Endometrium (tissue), 2 donors: ENCODE measurements around the gene XRCC3.

Source experiments
- FAIRE-seq: peaks from 2 replicates; lab custom pipeline; 2012; peaks lifted over from hg19 to GRCh38; lab: Jason Lieb, UNC
- donor health status: control.
- donor health status: control.

Gene XRCC3

DNA sequence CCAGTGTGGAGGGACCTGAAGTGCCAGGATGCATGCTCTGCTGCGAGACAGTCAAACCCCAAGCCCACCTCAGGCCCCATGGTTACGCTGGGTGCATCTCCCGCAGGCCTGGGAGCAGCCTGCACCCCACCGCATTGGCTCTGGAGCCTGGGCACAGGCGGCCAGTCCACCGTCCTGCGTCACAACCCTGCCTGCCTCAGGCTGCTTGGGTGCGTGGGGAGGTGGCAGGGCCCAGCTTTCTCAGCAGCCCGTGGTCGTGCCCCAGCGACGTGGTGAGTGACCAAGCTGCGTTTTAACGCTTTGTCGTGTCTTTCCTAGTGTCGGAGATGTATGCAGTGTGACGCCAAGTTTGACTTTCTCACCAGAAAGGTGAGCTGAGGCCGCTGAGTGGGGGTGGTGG lies 11.2 kb upstream of the XRCC3 start:
- FAIRE-seq, result no peak

DNA sequence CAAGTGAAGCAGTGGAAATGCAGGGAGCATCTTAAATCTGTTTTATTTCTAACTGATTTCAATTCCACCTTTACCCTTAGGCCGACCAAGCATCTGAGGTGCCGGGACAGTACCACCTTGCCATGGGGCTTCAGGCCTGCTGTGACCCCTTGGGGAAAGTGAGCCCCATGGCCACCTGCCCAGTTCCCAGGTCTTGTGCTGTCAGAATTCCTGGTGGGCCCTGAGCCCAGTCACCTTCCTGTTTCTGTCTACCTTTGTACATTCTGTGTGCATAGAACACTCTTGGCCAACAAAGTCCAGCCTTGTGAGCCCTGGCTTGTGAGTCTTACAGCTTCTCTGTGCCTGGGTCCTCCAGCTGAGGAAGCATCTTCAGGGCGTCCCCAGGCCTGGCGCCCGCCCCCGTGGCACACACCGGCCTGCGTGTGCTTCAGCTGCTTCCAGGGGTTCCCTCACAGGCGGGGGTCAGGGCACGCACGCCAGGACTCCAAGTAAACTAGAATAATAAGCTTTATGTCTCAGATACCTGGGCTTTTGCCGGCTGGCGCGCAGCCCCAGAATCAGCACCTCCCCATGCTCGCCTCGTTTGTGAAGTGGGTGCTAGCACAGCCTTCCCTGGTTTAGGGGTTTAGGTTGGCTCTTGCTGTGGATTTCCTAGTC lies 10.6 kb upstream of the XRCC3 start:
- no peak for FAIRE-seq

DNA sequence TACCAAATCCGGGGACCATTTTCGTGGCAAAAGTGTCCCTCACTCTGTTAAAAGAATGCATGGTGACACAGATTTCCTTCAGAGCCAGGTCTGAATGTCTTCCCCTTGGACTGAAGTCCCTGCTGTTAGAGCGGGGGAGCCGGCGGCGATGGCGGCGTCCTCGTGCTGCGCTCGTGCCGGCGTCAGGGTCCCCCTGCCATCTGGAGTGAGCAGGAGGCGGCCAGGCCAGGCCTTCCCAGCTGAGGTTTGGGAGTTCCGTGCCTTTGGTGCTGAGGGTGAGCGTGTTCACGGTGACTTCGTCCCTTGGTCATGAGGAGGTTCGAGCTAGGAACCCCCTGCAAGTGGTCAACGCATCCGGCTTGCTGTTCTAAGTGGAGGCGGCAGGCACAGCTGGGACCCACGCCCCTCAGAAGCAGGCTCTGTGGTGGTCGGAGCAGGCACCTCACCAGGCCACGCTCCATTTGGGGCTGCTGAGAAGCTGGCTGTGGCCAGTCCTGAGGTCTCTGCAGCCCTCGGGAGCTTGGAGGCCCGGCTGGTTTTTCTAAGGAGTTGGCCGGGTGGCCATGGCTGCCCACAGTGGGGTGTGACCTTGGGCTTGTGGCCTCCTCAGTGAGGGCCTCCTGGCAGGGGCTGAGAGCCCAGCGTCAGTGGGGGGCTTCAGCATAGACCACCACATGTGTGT lies 9.9 kb upstream of the XRCC3 start:
- no peak for FAIRE-seq

DNA sequence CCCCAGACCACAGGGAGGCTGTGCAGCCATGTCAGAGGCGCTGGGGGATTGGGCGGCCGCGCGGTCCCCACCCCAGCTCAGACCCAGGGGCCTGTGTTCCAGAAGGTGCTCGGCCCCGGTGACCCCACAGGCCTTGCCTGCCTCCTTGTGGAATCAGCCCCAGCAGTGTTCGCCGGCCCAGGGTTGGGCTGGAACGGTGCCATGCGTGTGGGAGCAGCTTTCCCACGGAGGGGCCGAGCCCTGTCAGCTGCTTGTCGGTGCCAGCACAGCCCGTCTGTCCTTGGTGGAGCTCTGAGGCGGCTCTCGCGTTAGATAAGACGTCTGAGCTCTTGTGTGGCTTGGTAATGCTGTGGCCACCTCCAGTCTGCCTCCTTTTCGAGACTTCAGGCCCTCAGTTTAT lies 8.9 kb upstream of the XRCC3 start:
- no peak for FAIRE-seq

DNA sequence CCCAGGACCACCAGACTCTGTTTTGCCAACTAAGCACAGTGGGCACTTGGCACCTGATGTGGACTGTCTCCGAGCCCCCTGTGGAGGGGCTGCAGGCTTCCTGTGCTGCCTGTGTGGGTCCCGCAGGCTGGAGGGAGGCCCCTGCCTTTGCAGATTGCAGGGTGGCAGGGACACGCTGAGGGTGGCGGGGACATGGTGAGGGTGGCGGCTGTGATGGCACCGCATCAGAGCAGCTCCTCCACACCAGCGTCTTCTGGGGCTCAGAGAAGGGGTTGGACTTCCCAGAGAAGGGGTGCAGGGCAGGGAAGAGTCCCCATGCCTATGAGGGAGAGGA lies 8.5 kb upstream of the XRCC3 start:
- FAIRE-seq, result no peak

DNA sequence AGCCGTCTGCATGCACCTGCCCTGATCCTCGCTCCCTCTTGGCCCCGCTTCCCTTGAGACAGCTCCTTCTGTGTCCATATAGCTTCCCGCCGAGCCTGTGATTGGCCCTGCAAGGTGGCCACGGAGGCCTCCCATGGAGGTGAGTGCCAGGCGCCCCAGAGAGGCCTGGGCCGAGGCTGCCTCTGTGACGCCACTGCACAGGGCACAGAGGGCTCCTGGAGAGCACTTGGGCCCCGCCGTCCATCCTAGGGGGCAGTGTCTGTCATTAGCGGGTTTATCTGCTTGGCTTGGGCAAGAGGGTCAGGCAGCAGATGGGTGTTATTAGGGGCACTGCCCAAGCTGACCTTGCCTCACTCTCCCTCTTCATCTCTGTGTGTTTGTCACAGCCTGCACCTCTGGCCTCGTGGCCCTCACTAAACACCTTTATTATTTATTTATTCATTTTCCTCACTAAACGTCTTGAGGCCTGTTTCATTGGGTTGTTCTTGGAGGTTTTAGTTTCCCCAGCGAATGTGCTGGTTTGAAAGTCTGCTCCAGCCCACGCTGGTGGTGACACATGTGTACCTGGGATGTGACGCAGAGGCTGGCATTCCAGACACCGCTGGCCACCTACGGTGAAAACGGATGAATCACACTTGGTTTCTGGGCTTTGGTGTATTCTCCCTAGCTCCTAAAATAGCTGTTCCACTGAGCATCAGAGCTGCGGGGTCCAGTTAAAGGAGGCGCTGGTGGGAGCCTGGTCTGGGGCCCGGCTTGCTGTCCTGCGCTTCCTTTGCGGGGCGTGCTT lies 6.3 kb upstream of the XRCC3 start:
- no peak for FAIRE-seq

DNA sequence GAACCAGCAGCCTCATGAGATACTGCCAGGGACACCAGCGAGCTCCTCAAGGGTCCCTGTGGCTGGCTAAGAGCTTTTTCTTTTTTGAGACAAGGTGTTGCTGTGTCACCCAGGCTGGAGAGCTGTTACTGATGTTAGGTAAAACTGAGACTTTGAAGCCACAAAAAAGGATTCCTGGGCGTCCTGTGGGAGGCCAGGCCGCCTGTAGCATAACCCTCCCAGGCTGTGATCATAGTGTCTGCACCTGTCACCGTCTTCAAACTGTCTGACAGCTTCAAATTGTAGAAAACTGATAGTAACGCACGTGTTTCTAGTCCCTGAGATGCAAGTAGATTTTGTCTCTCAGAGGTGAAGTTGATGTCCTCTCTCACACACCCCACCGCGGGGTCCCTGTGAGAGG lies 4.5 kb upstream of the XRCC3 start:
- no peak for FAIRE-seq

DNA sequence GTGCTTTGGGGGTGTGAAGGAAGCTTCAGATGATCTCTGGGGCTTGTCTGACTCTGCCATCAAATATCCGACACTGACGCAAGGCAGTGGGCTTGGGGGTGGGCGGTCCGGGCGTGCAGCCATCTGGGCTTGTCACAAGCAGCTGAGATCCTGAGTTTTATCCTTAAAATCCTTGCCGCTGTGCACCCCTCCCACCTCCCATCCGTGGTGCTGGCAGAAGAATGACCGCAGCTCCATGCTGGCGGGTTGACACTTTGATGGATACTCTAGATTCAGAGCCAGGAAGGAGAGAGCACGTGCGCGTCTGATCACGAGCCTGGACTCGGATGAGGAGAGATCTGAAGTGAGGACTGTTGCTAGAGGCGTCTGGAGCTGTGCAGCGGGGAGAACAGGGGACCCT lies 3.3 kb upstream of the XRCC3 start:
- FAIRE-seq, result peak; percentile 18

DNA sequence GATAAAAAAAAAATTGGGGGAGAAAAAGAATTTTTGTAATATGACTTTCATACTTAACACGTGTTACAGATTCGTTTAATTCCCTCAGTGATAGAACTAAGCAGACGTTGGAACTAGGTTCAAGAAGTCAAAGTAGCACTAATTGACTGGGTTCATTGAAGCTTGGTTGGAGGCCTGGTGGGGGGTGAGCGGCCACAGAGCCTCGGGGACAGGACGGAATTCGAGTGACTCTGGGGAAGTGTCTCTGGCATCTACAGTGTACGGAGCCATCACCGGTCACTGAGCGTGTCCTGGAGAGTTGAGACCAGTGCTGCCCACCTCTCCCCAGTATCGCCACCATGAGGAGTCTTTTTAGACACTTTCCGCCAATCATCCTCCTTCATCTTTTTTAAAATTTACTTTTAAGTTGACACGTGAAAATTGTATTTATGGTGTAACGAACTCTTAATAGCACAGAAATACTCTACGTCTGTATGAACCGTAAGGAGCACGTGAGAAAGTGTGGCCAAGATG lies 1.7 kb upstream of the XRCC3 start:
- no peak for FAIRE-seq

DNA sequence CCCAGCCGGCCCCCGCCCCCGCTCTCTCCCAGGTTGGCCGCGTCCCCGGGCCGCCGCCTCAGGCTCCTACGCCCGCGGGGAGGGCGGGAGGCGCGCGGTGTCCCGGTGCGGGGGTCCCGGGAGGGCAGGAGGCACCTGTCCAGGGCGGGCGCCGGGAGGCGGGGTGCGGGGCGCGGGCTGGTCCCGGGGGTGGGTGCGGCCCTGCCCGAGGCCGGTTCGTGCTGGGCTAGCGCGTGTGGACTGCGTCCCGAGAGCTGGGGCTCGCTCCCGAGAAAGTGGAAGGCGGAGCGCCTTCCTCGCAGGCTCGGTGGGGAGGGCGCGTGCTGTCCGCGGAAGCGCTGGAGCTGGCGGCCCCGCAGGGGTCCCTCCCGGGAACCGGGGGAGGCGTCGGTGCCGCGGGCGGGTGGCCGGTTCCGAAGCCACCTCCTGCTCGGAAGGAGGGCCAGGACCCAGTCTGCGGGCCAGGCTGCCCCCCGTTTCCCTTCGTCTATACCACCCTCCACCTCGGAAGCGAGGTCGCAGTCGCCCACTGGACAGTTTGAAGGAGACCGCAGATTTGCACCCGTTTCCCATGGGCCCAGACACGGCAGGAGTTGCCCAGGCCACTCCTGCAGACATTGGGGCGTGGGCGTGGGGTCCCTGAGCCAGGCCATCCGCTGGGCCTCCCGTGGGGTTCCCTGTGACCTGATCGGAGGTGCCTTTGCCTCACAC lies 995 bp upstream of the XRCC3 start:
- FAIRE-seq, result no peak

DNA sequence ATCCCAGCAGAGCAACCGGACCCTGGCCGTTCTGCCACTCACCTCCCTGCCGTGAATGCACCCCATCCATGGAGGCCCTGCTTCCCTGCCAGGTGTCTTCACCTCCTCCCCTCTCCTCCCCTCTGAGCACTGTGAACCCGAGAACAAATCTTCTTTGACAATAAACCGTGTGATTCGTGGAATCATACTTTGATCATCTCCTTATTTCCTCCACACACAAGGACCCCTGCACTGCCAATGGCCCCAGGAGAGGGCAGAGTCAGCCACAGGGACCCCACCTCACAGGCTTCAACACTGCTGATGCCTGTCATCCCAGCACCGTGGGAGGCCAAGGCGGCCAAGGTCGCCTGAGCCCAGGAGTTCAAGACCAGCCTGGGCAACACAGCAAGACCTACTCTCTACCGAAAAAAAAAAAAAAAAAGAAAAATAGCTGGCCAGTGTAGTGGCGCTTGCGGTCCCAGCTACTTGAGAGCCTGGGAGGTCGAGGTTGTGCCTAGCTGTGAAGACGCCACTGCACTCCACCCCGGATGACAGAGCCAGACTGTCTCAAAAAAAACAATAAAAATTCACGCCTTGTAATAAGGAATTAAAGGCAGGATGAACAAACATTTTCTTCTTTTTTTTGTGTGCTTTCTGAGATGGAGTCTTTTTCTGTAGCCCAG lies 1.1 kb downstream of the XRCC3 start:
- FAIRE-seq, result no peak

DNA sequence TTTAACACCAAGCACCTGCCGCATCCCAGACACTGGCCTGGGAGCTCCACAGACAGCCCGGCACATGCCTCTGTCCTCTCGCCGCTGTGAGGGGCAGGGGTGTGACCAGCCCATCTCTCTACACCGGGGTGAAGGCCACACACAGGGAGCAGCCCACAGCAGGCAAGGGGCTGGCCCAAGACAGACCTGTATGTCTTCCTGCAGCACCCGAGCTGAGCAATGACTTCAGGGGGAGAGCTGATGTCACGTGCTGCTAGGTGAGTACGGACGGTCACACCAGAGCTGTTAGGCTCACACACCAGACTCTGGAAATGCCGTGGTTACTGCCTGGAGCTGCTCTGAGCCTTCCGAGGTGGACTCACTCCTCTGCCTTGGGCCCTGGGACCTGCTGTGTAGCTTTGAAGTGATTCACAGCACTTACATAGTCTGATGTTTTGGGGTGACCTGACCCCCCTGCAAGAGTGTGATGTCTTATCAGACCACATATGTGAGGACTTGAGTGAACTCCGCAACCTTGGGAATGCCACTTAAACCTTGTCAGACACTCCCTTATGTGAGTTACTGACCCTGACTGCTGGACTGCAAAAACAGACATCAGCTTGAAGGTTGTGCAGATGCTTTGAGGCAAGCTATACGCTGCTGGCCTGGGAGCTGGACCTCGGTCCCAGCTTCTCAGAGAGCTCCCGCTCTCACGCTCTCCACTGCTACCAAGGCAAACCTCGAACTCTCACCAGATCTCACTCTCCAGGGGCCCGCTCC lies 1.8 kb downstream of the XRCC3 start:
- FAIRE-seq, result no peak

DNA sequence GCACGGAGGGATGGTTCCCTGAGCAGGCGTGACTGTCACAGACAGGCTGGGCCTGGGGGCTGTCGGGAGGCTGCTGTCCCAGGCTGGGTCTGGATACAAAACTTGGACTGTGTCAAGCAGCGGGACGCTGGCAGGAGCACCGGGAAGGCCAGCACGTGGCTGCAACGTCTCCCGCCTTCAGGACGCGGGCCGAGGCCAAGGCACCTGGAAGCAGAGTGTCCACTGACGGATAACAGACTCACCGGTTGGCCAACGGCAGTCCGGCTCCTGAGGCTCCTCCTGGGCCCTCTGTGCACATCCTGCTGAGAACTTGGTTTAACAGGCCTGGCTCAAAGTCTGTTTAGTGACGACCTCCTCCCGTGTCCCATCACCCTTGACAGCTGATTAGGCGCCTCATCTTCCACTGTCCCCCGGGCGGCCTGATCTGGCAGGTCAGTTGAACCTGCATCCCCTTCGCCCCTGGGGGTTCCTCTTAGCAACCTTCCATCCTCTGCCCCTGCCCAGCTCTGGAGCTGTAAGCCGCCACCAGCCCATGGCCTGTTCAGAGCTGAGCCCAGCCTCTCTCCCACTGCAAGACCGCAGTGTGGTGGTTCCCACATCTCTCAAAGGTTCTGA lies 2.5 kb downstream of the XRCC3 start:
- no peak for FAIRE-seq

DNA sequence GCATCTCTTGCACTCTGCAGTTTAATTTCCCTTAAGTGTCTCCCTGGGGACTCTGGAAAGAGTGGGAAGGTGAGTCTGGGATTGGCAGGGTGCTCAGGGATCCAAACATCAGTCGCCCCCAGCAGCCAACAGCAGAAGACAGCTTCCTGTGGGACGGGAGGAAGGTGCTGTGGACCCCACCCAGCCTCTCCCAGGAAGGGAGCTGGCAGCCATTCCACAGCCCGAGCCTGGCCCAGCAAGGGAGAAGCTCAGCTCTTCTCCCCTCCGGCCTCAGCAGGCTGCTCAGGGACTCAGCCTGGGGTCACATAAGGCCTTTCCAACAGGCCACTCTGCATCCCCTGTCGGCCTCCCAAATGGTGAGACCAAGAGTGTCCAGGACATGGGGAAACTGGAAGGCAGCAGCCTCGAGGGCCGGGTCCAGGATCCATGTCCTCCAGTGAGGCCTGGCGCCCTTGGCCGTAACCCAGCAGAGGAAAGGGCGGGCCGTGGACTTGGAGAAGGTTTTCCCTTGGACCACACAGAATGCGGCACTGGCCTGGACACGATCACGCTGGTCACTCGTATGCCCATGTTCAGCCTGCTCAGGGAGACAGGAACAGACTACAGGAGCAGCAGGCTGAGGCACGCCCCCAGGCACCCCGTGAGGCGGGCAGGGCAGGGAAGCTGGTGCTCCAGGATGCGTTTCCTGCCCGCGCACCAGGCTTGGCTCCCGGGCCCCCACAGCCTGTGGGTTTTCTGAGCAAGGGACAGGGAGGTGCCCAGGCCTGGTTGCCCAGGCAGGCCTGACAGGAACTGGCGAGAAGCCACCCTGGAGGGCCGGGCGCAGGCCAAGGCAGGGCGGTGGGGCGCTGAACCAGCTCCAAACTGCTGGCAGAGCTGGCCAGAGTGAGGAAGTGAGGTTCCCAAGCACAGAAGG lies 3.5 kb downstream of the XRCC3 start:
- no peak for FAIRE-seq

DNA sequence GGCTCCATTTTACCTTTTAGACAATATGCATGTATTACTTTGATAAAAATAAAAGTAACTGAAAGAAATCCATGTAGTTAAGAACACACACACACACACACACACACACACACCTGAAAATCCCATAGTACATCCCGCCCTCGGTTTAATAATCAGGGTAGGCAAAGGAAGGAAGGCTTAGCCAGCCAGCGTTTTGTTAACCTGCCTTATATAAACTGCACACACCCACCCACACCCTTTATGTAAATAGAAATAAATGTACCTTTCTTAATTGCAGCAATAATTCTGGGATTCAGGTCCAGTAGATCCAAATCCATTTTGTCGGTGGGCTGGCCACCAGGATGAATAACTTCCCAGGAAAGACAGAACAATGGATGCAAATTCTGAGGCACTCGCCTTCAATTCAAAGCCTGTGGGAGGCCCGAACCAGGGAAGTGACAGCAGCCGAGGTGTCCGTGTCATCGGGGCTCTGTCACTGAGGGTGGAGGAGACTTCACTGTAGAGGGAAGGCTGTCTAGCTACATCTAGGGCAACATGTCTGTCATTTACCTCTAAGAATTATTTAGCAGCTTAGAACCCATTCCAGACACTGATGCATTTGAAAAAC lies 4.4 kb downstream of the XRCC3 start:
- FAIRE-seq, result no peak

DNA sequence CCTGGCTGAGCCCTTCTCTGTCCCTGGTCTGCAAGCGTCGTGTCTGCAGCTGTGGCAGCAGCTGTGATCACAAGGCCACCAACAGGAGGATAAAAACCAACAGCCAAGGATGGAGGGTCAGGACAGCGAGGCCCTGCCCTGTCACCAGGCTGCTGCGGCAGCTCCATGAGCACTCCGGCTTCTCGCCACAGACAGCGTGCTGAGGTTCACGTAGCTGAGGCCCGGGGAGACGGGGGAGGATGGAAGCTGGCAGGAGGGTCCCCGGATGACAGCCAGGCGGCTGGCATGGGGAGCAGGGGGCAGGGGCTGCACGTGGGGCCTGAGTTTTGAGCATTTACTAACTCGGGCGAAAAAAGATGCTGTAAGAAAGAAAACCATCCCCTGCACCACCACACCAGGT lies 5.4 kb downstream of the XRCC3 start:
- FAIRE-seq, result no peak

DNA sequence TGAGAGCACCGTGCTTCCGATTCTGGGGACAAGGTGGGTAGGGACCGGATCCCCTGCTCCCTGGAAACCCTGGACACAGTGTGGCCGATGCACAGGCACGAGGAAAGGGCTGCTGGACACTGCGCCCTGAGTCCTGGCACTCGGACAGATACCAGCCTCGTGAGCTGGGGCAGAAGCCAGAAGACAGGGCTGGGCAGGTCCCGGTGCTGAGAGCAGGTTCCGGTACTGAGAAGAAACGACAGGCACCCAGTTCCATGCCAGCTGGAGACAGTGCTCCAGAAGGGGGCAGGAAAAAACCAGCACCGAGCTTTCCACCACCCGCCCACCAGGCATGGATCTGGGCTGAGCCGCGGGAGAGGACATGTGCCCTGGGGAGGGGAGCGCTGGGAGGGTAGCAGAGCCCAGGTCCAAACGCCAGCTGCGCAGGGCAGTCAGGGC lies 6.5 kb downstream of the XRCC3 start:
- FAIRE-seq, result no peak

DNA sequence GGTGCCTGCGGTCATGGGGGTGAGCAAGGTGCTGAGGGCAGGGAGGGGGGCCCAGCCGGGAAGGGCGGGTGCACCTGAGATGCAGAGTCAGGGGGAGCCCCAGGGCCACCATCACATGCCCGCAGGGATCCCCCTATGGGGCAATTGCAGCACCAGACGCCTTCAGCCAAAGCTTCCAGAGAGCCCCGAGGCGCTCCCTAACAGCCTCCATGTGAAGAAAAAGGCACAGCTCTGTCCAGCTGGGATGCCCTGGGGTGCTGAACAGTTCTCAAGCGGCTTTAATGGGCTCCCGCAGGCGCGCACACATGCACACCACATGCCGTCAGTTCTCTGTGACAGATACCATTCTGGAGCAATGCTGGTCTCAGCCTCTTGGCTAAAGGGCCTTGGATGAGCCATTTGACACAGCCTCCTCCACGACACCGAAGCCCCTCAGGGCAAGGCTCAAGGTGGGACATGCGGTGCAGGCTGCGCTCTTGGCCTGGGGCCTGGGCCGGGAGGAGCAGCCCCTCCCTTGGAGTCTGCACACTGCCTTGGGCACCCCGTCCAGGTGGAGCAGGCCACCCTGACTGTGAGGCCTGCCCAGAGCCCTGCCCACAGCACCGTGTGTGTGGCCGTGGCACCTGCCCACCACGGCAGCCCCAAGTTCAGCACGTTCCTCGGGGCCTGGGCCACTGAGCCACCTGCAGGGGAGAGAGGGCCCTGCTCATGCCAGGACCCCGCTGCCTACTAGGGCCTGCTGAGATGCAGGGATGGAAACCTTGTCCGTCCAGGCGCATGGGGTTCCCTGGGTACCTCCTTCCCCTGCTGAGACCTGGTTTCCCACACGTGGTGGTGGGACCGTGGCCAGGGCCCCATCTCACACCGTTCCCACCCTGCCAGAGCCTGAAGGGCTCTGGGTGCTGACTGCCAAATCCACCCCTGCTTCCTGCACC lies 7.7 kb downstream of the XRCC3 start:
- no peak for FAIRE-seq
